Kidney tubule cell (primary cell): ENCODE data around the gene G3BP1.
"Not testable (repeated sequence)": the region's sequence is repeated elsewhere in the genome, so short reads cannot be mapped to it uniquely, and the experiment has no call there.

ENCODE experiments used
- DNase-seq: peaks from one replicate; pipeline ENCODE4 v3.0.0-alpha.2; 2018; ENCODE audit warnings: low spot score

The G3BP1 gene

DNA sequence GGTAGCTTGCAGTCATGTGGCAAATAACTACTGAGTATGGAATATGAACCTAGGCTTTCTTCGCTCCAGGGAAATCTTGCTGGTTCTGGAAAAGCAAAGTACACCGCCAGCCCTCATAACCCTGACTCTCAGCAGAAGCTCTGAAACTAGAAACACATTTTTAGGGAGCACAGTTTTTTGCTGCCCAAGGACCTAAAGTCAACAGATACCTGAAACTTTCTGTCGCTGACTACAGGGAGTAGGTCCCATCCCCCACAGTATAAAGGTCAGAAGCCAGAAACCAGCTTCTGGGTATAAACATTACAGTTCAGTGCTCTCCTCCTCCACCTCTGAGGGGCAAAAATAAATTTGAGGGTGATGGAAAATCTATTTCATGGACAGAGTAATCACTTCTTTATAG, 16.4 kb upstream of the G3BP1 start:
- no peak for DNase-seq

DNA sequence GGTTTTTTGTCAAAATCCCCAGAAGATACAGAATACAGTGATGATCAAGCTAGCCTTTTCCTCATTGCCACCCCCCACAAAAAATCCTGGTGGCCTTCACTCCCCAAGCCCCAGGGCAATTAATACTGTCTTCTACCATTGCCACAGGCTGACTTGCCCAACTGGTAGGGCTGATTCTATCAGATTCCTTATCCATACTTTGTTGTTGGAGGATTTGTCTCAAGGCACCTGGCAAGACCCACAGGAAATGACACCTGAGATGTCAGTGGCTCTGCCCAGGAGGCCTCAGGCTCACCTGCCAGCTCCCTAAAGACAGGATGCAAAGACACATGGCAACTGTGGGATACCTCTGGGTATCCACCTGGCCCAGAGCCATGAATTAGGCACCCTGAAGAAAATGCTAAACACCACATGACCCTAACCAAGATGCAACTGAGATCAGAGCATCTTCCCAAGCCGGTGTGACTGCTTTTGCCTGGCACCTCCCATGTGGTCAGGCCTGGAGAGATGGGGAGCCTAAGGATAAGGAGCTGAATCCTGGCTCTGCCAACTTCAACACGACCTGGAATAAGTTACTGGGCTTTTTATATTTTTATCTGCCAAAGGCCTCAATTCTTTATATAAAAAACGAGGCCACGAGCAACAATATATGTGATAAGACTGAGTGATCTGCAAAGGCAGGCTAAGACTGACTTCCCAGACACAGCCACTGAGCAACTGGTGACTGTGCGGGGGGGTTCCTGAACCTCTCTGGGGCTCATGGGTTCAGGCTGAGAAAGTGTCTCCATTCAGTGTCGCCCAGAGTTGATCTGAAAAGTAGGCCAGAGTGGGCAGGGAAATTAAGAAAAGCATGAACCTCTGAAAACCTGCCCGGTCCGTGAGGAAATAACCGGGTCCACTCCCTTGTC, 14.3 kb upstream of the G3BP1 start:
- peak; percentile 31 for DNase-seq

DNA sequence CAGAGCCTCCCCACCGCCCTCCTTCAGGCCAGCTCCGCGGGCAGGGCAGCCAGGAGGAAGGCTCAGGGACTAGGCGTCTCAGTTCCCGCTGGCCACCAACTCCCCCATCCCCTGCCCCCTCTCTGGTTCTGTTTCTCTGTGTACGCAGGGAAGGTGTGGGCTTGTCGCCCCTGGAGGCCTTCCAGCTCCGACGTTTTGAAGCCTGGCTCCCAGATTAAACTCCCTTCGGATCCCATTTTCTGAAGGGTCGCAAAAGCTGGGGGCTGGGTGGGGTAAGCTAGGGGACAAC, 13.7 kb upstream of the G3BP1 start:
- no peak for DNase-seq

DNA sequence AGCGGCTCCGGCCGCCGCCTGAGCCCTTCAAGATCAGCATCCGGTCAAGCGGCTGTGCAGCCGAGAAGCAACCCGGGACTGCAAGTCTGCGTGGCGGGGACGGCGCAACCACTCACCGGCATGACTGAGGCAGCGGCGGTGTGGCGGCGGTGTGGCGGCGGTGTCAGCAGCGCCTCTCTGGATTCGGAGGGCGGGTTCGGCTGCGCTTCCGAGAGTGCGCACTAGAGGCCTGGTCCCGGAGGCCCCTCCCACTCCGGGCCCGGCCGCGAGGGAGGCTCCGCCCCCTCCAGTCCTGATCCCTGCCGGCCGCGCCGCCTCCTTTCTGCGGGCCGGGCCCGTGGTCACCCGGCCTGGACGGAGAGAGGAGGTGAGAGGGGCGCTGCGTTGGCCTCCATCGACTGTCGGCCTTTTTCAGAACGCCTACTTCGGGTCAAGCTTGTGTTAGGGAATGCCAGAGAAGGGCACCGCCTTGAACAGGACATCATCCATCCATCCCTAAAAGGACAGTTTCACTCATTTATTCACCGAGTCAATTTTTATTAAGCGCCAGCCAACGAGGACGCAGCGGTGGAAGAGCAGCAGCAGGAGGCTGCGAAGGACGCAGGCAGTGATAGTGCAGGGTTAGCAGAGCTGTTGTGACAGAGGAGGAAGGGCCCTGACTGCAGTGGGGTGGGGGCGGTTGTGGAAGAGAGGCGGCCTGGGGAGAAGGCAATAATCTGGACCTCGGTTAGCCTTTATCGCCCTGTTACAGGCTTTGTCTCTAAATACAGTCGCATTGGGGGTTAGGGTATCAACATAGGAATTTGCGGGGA, 13.1 kb upstream of the G3BP1 start, which contains the start of gene ATOX1:
ATOX1 (minus strand) TSS at position 202 of the 812 bp plus-strand sequence; CDS start at position 122, 80 bp downstream.
- DNase-seq = peak; percentile 92

DNA sequence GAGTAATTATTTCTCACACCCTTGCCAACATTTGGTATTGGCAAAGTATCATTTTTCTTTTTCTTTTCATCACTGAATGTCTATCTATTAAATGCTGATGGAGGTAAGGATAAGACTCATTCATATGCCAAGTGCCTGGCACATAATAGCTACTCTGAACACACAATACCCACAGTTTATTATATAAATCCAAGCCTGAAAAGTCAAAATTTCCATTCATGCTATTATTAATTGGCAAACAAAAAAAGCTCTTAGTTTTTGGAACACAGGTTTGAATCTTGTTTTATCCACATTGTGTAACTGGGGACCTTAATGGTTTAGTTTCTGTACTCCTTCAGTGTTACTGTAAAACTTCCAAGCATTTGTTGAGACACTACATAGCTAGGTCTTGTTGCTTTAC, 7.0 kb upstream of the G3BP1 start:
- no peak for DNase-seq

DNA sequence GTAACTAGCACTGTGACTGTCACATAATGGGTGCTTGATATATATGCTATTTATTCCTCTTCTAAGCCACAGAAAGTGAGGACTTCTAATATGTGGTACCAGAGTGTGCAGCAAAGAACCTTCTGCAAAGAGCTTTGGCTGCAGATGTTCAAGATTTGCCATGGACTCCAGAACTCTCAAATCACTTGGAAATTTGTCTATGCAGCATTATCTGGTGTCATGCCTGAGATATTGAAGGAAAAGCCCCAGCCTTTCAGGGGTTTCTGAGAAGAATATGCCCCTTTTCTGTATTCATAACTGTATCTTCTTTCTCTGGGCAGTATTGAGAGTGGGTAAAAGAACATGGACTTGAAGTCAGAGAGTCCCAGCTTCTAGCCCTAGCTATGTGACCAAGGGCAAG, 4.8 kb upstream of the G3BP1 start:
- no peak for DNase-seq

DNA sequence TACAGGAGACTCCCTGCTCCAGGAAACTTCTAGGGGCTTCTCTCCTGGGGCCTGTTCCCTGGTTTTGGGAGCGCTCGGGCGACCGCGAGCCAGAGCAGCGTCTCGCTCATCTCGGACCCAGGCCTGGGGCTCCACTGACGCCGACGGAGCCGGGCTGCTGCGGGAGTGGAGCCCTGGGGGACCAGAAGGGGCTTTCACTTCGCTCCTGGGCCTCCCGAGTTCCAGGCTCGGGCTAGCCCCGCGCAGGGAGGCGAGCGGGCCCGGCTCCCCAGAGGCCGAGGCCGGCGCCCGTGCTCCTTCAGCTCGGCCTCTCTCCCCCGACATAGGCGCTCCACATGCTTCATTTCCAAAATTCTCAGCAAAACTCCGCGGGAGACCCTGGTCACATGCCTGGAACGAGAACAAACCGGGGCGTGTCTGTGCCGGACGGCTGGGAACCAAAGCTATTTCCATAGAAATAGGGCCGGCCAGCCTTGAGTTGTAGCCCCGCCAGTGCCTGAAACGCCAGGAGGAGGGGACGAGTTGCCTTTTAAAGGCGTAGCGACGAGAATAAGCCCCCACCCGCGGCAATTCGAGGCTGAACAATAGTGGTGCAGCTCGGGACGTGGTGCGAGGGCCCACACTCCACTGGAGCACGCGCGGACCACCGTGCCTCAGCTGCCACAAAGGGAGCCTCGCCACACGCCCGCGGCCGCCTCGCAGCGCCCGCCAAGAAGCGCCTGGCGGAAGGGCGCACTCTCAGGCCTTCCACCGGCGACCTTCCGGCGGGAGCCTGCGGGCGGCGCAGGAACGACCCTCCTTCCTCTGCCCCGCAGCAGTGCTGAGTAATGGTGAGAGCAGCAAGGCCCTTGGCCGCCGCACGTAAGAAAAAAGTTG, 1.1 kb upstream of the G3BP1 start:
- peak; percentile 68 for DNase-seq

DNA sequence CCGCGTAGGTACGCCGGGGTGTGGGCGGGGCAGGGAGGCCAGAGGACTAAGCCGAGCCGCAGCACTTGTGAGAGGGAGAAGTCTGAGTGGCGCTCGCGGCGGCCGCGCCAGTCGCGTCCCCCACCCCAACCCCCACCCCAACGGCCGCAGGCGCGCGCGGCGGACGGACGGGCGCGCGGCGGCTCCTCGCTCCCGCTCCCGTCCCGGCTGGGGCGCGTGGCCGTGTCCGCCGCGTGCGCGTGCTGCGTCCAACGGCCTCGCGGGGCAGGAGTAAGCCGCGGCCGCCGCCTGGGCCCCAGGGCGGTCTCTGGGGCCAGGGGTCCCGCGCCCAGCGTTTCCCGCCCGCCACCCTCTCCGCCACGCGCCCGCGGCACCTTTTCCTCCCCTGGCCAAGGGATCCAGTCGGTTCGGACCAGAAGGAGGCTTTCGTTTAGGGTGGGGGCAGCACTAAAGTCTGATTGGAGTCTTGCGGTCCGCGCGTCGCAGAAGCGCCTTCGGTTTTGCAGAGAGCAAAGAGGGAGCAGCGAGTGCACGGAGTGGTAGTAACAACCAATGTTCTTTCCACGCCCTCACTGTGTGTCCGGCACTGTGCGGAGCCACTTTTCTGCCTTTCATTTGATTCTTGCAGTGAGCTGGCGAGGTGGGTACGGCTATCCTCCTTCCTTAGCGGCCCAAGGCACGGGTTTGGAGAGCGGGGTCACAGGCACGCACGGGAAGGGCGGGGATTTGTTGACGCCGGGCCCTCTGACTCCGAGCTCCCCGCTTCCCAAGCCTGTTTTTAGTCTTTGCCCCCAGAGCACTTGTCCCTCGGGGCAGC, 483 bp downstream of the G3BP1 start:
- DNase-seq = peak; percentile 32

DNA sequence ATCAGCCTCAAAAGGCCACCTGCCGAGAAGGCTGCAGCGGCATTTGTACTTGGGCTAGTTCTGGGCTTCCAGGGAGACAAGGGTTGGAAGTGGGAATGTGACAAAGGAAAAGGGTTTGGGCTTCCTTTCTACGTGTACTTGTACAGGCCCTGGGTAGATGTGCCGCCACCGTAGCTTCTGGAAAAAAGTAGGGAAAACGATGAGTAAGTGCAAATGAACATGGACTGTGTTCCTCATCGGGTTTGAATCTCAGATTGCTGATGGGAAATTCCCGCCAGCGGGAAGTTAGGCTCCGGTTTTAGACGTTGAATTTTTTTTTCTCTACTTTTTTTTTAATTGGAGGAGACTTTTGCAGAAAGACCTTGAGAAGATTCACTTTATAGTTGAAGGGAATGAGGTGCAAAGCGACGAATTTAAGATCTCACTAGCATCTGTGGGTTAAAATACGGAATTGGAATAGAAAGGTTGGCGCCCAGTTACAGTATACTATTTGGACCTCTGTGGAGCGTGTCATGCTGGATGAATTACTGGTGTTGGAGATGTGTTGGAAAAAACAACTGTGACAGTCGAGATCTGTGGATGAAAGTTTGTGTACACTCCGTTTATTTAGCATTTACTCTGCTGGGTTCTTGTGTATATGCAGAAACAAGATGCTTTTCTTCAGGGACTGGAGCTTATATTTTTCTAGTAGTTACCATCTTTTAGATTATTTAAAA, 1.2 kb downstream of the G3BP1 start:
- peak; percentile 72 for DNase-seq

DNA sequence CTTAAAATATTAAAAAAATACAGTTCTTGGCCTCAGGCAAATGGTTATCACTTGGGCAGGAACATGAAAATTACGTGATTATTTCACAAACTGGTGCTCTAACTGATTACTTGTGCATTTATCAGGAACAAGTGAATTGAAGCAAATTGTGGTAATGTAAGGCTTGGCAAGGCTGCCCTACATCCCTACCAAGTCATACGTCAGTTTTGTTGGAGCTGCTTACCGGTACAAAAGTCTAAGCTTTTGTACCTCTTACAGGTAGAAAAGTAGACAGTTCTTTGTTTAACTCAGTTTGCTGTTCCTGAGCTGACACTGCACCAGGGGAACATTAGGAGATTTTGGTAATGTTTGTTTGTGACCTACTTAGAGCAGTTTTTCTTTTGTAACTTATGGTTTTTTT, 2.2 kb downstream of the G3BP1 start:
- no peak for DNase-seq

DNA sequence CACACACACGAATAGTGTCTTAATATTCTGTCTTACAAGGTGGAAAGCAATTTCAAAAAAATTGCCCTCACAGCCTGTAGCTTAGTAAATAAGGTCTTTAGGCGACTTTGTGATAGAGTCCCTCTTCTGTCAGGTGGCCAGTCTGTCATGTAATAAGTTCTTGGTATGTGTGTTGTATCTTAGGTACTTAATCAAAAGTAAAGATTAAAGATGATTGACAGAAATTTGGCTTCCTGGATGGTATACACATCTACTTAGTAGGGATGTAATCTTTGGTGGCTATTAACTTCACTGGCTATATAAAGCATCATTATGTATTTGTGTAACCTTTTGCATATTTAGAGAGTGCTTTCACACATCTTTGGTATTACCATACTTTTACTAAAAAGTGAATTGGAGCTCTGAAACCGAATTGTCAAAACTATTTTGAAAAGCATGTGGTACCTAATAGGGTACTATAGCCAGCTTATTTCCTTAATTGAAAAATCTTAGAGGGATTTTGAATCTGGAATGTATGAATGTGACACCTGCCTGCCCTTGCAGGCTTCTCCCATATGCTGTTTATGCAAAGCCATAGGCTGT, 3.4 kb downstream of the G3BP1 start:
- no peak for DNase-seq

DNA sequence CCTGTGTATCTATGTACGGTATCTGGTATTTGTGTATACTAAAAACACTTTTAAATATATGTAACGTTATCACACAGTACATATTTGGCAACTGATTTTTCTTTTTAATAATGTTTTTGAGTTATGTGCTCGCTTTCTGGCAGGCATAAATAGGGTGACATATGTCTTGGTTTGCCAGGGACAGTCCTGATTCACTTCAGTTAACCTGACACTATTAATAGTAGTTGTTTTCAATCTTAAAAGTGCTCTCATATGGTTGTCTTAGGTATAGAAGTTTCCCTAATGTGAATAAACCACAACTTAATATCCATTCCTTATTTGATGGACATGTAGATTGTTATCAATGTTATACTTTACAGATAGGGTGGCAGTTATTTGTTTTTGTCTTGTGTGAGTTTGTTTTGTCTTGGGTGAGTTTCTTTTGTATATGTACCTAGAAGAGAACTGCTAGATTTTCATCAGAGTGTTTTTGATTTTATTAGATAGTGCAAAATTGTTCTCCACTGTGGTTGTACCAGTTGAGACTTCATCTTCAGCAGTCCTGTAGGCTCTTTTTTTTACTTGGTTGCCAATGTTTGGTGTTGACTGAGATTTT, 7.9 kb downstream of the G3BP1 start:
- no peak for DNase-seq

DNA sequence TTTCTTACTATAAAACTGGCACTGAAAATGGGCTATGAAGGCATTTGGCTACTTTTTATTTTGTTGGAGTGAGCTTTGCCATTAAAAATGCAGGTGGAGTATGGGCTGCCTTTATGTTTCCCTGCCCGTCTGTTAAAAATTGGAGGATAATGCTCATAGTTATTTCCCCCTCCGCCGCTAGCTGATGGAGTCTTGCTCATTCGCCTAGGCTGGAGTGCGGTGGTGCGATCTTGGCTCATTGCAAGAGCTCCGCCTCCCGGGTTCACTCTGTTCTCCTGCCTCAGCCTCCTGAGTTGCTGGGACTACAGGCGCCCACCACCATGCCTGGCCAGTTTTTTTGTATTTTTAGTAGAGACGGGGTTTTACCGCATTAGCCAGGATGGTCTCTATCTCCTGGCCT, 8.6 kb downstream of the G3BP1 start:
- DNase-seq = no peak

DNA sequence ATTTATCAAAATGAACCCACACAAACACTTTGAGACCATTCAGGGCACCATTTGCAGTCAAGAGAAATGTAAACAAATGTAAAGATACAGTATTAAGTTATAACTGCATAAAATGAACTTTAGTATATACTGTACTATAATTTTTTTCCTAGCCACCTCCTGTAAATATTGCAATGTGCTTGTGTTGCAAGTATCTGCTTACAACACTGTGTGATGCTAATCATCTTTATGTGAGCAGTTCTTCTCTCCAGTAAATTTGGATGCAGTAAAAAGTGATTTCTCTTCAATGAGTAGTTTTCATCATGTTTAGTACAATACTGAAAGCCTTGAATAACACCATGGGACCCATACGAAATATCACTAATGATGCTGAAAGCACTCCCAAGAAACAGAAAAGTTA, 9.4 kb downstream of the G3BP1 start:
- DNase-seq = no peak

DNA sequence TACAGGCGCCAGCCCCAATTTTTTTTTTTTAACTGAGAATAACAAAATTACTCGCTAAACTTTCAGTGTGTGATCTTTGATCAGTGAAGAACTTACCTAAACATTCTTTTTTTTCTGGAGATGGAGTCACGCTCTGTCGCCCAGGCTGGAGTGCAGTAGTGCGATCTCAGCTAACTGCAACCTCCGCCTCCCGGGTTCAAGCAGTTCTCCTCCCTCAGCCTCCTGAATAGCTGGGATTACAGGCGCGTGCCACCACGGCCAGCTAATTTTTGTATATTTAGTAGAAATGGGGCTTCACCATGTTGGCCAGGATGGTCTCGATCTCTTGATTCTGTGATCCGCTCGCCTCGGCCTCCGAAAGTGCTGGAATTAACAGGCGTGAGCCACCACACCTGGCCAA, 11.9 kb downstream of the G3BP1 start:
- not testable (repeated sequence) for DNase-seq

DNA sequence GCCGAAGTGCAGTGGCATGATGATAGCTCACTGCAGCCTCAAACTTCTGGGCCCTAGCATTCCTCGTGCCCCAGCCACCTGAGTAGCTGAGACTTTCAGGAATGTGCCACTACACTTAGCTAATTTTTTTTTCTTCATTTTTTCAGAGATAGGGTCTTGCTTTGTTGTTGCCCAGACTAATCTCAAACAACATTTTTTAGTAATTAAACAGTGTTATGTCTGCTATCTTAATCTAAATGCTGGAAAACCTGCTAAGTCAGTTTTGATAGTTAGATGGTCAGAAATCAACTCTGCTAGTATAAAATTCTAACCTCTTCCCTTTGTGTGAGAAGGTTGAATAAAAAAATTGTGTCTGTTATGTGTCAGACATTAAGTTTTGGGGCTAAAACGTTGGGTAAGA, 12.4 kb downstream of the G3BP1 start:
- no peak for DNase-seq

DNA sequence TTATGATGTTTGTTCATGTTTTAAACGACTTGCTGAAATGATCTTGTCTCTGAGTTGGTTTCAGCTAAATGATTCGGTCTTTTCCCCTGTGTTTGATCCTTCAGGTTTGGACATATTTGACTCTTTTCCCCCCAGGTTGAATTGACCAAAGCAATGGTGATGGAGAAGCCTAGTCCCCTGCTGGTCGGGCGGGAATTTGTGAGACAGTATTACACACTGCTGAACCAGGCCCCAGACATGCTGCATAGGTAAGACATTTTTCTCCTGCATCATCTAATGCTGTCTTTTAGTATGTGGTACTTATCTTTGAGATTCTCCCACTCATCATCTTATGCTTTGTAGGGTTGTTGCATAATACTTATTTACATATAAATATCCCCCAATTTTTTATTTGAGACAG, 14.7 kb downstream of the G3BP1 start:
- DNase-seq = no peak

DNA sequence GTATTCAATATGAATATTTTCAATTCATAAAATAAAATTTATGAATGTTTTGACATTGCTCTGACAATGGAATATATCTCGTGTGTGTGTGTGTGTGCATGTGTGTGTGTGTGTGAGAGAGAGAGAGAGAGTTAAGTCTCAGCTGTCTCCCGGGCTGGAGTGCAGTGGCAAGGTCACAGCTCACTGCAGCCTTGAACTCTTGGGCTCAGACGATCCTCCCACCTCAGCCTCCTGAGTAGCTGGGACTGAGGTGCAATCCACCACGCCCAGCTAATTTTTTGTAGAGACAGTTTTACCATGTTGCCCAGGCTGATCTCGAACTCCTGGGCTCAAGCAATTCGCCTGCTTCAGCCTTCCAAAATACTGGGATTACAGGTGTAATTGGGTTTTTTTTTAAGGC, 16.1 kb downstream of the G3BP1 start:
- DNase-seq = no peak

DNA sequence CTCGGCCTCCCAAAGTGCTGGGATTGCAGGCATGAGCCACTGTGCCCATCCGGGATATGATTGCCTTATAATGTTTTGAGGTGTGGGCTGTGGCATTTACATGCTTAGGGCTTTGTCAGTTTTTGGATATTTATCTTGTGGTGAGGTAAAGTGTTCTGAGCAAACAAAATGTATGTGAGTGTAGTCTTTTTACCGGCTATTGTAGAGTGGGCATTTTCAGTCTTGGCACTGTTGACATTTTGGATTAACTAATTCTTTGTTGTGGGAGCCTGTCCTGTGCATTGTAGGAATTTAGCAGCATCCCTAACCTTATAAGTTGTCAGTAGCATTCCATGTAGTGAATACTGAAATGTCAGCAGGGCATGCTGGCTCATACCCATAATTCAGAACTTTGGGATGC, 21.6 kb downstream of the G3BP1 start:
- DNase-seq = no peak

DNA sequence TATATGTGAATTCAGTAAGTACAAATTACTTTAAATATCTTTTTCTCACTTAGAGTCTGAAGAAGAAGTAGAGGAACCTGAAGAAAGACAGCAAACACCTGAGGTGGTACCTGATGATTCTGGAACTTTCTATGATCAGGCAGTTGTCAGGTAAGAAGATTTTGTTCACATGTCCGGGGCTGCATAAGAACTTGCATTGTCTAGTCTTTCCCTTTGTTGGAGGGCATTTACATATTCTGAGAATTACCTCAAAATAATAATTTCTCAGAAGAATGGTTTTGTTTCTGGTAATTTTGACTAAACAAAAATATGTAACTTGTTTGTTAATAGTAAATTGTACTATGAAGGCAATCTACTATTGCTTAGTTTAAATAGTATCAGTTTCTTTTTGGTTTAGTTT, 23.7 kb downstream of the G3BP1 start:
- no peak for DNase-seq
